Measurements from ENCODE around the gene TET2. TPM values are rescaled to one million over a fixed set of nuclear protein-coding genes. Genes with fewer than 3 reads are reported as not detected.

The TET2 gene
- total and polyA plus RNA-seq, 2 donors from 2014 or later: 1.8 to 31.5 TPM

DNA sequence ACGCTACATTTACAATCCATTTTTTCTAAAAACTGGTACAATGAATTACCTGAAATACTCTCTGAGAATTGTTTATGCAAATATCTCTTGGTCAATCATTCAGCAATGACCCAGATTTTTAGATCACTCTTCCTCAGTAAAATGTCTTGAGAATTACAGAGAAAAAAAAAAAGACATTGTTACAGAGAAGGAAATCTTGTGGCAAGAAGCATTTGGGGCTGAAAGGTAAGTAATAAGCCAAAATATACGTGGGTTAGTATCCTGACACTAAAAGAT, 19.6 kb upstream of the TET2 start:
- Histone ChIP-seq H3K36me3 (ENCODE audit: control insufficient read depth in 2 of 3, insufficient read depth in 3 of 3, low read length in 3 of 3) (no peaks in the 10 kb centered on the region), H3K9ac (ENCODE audit: low read length in 3 of 3) (no peak overlapping the region), H3K27ac (ENCODE audit: low read depth in 2 of 2, low read length in 2 of 2) (no peak overlapping the region), H3K4me1 (ENCODE audit: control insufficient read depth in 2 of 3, insufficient read depth in 2 of 3, low read depth in 1 of 3, low read length in 3 of 3) (no peaks in the 10 kb centered on the region), H3K27me3 (ENCODE audit: control insufficient read depth, insufficient read depth, low read length) (no peaks in the 10 kb centered on the region), H3K9me3 (ENCODE audit: control insufficient read depth in 2 of 3, insufficient read depth in 1 of 3, low read length in 3 of 3) (no peaks in the 10 kb centered on the region), H3K4me3 (ENCODE audit: low read length in 3 of 3) (no peak overlapping the region)
- intact Hi-C loops (cut with DNase I): no loop called here
- no peak for TF ChIP-seq CTCF (IDR thresholded peaks at IDR 0.05; ENCODE audit: borderline replicate concordance, extremely low read depth, insufficient read depth)
- FAIRE-seq: peak; percentile 61
- DNase-seq: no peak

DNA sequence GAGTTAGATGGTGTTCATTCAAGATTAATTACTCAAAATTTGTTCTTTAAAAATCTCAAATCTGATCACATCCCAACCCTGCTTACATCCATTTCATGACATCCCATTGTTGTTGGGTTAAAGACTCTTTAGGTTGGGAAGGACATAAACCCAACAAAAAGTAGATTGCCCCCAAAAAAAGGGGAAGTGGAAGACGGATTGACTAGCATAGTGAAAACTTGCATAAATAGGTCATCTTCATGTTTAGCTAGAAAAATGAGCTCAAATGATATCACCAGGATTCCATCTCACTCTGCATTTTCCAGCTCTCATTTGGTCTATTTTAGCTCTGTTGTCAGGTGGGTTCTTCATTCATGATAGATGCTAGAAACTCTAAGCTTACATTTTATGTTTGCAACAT, 18.5 kb upstream of the TET2 start:
- H3K9me3 ChIP-seq (ENCODE audit: control insufficient read depth in 2 of 3, insufficient read depth in 1 of 3, low read length in 3 of 3): no peaks in the 10 kb centered on the region
- H3K4me1 ChIP-seq (ENCODE audit: control insufficient read depth in 2 of 3, insufficient read depth in 2 of 3, low read depth in 1 of 3, low read length in 3 of 3): no peaks in the 10 kb centered on the region
- intact Hi-C loops (cut with DNase I): no loop called here
- no peak overlapping the region for H3K9ac ChIP-seq (ENCODE audit: low read length in 3 of 3)
- DNase-seq (no peak), FAIRE-seq (no peak)
- no peak overlapping the region for H3K27ac ChIP-seq (ENCODE audit: low read depth in 2 of 2, low read length in 2 of 2)
- H3K36me3 ChIP-seq (ENCODE audit: control insufficient read depth in 2 of 3, insufficient read depth in 3 of 3, low read length in 3 of 3): no peaks in the 10 kb centered on the region
- no peaks in the 10 kb centered on the region for H3K27me3 ChIP-seq (ENCODE audit: control insufficient read depth, insufficient read depth, low read length)
- H3K4me3 ChIP-seq (ENCODE audit: low read length in 3 of 3): no peak overlapping the region
- TF ChIP-seq CTCF (IDR thresholded peaks at IDR 0.05; ENCODE audit: borderline replicate concordance, extremely low read depth, insufficient read depth): no peak

DNA sequence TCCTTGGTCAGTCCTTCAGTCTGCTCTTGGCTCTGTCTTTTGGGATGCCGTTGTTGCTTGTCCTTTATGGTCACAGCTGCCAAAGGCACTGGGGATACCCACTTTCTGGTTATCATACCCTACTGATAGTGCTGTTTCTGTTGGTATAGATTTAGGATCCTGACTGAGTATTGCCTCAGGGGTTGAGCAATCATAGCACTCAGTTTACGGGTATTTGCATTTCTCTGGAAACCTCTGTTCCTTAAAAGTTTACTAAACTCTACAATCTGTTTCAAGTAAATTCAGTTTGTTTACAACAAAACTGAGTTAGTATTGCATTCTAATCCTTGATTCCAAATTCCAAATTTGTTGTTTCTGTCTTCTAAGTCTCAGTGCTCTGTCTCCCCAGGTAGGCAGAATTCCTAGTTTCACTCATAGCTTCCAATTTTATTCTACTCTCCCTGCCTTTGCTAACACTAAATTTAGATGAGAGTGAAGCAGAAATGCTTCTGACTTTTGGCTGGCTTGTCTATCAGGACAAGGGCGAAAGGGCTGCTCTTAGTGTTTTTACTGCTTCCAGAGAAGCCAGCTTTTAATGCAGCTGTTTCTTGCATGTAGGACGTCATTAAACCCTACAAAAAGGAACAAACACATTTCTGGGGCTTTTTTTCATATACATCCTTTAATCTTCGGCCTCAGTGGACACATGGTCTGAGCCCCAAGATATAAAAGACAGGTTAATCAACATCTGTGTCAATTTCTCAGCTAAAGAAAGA, 17.2 kb upstream of the TET2 start:
- Histone ChIP-seq H3K27me3 (ENCODE audit: control insufficient read depth, insufficient read depth, low read length) (no peaks in the 10 kb centered on the region), H3K9ac (ENCODE audit: low read length in 3 of 3) (no peak overlapping the region), H3K27ac (ENCODE audit: low read depth in 2 of 2, low read length in 2 of 2) (no peak overlapping the region), H3K4me3 (ENCODE audit: low read length in 3 of 3) (no peak overlapping the region), H3K9me3 (ENCODE audit: control insufficient read depth in 2 of 3, insufficient read depth in 1 of 3, low read length in 3 of 3) (no peaks in the 10 kb centered on the region), H3K36me3 (ENCODE audit: control insufficient read depth in 2 of 3, insufficient read depth in 3 of 3, low read length in 3 of 3) (no peaks in the 10 kb centered on the region), H3K4me1 (ENCODE audit: control insufficient read depth in 2 of 3, insufficient read depth in 2 of 3, low read depth in 1 of 3, low read length in 3 of 3) (no peaks in the 10 kb centered on the region)
- FAIRE-seq: no peak
- intact Hi-C loops (cut with DNase I): no loop called here
- DNase-seq: peak in 1 of 5 donors; percentile 37
- TF ChIP-seq CTCF (IDR thresholded peaks at IDR 0.05; ENCODE audit: borderline replicate concordance, extremely low read depth, insufficient read depth): no peak

DNA sequence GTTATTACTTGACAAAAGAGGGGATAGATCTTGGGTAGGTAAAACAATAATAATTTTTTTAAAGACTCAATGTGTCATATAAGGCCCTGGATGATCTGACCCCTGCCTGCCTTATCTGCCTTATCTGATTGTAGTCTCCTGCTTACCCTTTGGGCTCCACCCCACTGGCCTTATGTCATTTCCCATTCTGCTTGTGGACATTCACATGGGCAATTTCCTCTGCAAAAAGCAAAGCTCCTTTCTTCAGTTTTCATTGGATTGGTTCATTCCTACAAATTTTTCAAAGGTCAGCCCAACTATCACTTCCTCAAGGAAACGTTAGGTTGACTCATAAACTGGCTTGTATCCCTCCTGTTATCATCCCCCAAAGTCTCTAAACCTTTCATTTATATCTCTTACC, 15.7 kb upstream of the TET2 start:
- no peak for TF ChIP-seq CTCF (IDR thresholded peaks at IDR 0.05; ENCODE audit: borderline replicate concordance, extremely low read depth, insufficient read depth)
- no peak overlapping the region for H3K4me3 ChIP-seq (ENCODE audit: low read length in 3 of 3)
- no peaks in the 10 kb centered on the region for H3K9me3 ChIP-seq (ENCODE audit: control insufficient read depth in 2 of 3, insufficient read depth in 1 of 3, low read length in 3 of 3)
- no peaks in the 10 kb centered on the region for H3K27me3 ChIP-seq (ENCODE audit: control insufficient read depth, insufficient read depth, low read length)
- no peak overlapping the region for H3K9ac ChIP-seq (ENCODE audit: low read length in 3 of 3)
- H3K36me3 ChIP-seq (ENCODE audit: control insufficient read depth in 2 of 3, insufficient read depth in 3 of 3, low read length in 3 of 3): no peaks in the 10 kb centered on the region
- intact Hi-C loops (cut with DNase I): no loop called here
- no peak overlapping the region for H3K27ac ChIP-seq (ENCODE audit: low read depth in 2 of 2, low read length in 2 of 2)
- FAIRE-seq (no peak), DNase-seq (no peak)
- H3K4me1 ChIP-seq (ENCODE audit: control insufficient read depth in 2 of 3, insufficient read depth in 2 of 3, low read depth in 1 of 3, low read length in 3 of 3): no peaks in the 10 kb centered on the region
